Tibial nerve (tissue), 4 donors: ENCODE measurements around the gene ARPIN.

Experiments
- EP300 ChIP-seq, 2 donors: sonication (generic); formaldehyde crosslinking; IDR thresholded peaks; one replicate each; pipeline ENCODE4 v1.6.1; 2017; ENCODE audit warnings: antibody characterized with exemption in 2 of 2, mild to moderate bottlenecking in 1 of 2
- POLR2A ChIP-seq, 2 donors: fragments of 450-650 bp; IDR thresholded peaks; one replicate each; pipeline ENCODE4 v1.6.1; 2017; ENCODE audit warnings: antibody characterized with exemption in 2 of 2, mild to moderate bottlenecking in 2 of 2, moderate library complexity in 2 of 2
- TF ChIP-seq, protein P1 (sequence below), 5 experiments: fragments of 200-600 bp in 3 of 5; fragments of 450-650 bp in 2 of 5; sonication (generic) in 3 of 5; IDR thresholded peaks; one replicate each; pipeline ENCODE4 v1.5.1; 2016 to 2019; ENCODE audit warnings: antibody characterized with exemption in 5 of 5, mild to moderate bottlenecking in 3 of 5, moderate library complexity in 2 of 5

DNA sequence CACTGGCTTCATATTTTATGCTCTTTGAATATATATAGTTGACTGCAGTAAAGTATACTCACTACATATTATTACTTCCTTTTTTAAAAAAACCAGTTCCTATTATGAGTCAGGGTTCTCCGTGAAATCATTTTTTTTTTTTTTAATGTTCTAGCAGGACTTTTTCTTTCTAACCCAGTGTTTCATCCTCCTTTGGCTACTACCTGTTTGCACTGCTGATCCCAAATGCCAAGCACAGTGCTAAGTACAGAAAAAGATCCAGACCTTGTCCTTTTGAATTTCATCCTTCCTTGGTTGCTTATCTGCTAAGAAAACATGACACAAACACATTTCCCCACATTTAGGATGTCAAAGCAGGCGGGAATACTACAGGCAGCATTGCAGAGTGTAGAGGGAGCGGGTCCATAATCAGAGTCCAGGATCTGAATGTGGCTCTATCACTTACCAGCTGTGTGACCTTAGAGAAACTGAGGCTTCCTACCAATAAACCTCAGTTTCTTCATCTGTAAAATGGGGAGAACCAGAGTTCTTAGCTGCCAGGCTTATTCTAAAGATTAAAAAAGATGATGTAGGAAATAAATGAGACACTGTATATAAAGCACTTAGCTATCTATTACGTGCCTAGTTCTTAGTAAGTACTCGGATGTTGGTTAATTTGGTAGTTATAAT lies 60.9 kb downstream of the ARPIN start:
- TF ChIP-seq, protein P1, sequence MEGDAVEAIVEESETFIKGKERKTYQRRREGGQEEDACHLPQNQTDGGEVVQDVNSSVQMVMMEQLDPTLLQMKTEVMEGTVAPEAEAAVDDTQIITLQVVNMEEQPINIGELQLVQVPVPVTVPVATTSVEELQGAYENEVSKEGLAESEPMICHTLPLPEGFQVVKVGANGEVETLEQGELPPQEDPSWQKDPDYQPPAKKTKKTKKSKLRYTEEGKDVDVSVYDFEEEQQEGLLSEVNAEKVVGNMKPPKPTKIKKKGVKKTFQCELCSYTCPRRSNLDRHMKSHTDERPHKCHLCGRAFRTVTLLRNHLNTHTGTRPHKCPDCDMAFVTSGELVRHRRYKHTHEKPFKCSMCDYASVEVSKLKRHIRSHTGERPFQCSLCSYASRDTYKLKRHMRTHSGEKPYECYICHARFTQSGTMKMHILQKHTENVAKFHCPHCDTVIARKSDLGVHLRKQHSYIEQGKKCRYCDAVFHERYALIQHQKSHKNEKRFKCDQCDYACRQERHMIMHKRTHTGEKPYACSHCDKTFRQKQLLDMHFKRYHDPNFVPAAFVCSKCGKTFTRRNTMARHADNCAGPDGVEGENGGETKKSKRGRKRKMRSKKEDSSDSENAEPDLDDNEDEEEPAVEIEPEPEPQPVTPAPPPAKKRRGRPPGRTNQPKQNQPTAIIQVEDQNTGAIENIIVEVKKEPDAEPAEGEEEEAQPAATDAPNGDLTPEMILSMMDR (IDR thresholded peaks at IDR 0.05), result no peak
- TF ChIP-seq POLR2A (IDR thresholded peaks at IDR 0.05) (no peak), EP300 (IDR thresholded peaks at IDR 0.05) (no peak)
